GM18951 (cell line): Measurements from ENCODE around the gene CLIC3.

Experiments
- POLR2A ChIP-seq: IDR thresholded peaks from 4 replicates; pipeline ENCODE4 v1.6.1; 2011; ENCODE audit warnings: mild to moderate bottlenecking; ENCODE audit not compliant: insufficient read length, insufficient read depth; ENCODE audit errors: extremely low read depth
- in situ Hi-C: fragments of 300-500 bp; cut with MboI; formaldehyde crosslinking; loops from one replicate; pipeline ENCODE4 v1.12.0; 2022; ENCODE audit warnings: low sequenced_read_pairs, mixed read lengths, inconsistent platforms; ENCODE audit not compliant: unreplicated experiment

The CLIC3 gene

GRCh38 chr9:136963341-136963740 lies 33.0 kb downstream of the CLIC3 start:
- in situ Hi-C loops, result no loop called here
- TF ChIP-seq POLR2A, result no peak

DNA sequence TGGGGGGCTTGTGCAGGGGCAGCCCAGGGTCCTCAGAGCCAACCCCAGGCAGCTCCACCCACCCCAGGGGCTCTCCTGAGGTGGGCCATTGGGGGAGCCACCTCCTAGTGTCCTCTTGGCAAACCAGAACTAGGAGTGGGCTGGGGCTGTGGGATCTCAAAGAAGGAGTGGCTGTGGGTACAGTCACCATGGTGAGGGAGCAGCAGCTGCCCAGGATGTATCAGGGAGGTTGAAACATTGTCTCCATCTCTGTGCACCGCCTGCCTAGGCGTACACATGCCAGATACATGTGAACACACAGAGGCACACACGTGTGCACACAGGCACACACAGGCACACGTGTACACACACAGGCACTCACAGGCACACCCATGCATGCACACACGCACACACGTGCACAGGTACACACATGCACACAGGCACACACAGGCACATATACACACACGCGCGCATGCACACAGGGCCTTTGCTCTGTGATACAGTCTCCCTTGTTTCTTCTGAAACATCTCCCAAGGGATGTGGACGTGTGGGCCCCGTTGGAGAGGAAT lies 33.6 kb downstream of the CLIC3 start:
- in situ Hi-C loops, result no loop called here
- no peak for TF ChIP-seq POLR2A

GRCh38 chr9:136962163-136962562 lies 34.2 kb downstream of the CLIC3 start:
- in situ Hi-C loops, result no loop called here
- TF ChIP-seq POLR2A, result no peak

GRCh38 chr9:136961279-136962065 lies 34.9 kb downstream of the CLIC3 start:
- in situ Hi-C loops, result no loop called here
- no peak for TF ChIP-seq POLR2A

GRCh38 chr9:136960938-136961275 lies 35.5 kb downstream of the CLIC3 start:
- TF ChIP-seq POLR2A, result no peak
- in situ Hi-C loops, result no loop called here

DNA sequence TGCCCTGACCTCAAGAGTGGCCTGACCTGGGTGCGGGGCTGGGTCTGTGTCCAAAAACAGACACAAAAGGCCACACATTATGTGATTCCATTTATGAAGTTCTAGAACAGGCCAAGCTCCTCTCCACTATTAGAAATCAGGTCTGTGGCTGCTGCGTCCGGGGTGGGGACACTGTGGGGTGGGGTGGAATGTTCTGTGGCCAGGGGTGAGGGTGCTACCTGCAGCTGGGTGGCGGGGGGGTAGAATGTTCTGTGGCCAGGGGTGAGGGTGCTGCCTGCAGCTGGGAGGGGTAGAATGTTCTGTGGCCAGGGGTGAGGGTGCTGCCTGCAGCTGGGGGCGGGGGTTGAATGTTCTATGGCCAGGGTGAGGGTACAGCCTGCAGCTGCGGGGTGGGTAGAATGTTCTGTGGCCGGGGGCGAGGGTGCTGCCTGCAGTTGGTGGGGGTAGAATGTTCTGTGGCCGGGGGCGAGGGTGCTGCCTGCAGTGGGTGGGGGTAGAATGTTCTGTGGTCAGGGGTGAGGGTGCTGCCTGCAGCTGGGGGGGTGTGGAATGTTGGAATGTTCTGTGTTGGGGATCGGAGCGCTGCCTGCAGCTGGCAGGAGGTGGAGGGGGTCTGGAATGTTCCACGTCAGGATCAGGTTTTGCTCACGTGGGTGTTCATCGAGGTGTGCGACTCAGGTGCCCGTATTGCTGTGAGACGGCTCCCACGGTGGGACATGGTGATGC lies 36.0 kb downstream of the CLIC3 start:
- no peak for TF ChIP-seq POLR2A
- in situ Hi-C loops, result no loop called here

DNA sequence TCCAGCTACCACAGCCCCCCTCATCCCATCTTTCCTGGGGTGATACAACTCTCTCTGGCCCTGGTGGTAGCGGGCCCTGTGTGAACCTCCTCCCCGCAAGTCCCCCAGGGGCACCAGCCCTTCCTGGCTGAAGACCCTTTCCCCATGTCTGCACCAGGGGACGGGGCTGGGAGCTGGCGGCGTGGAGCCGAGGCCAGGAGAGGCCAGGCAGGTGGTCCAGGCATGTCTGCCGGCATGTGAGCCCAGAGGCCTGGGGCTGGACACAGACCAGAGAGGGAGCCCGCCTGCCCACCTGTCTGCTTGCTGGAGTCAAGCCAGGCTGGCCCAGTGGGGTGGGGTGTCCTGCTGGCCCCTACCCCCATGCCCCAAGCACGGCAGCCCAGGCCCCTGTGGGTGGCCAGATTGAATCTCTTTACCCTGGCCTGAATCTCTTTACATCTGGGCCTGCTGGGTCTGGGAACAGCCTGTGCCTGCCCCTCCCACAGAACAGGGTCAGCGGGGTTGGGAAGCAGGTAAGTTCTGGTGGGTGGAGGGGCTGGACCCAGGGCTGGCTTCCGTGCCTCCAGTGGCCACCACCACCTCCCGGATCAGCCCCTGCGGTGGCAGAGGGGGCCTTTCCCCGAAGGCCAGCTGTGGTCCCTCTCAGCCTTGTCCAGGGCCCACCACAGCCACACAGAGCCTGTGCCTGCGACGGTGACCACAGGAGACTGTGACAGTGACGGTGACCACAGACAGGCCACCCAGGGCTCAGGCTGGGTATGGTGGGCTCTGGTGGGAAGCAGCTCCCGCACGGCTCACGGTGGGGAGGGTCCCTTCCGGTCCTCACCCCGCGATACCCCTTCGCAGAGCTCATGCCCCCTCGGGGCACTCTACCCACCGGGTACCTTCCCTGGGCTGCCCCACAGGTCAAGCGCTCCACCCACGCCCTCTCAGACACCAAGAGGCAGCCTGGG lies 37.2 kb downstream of the CLIC3 start:
- in situ Hi-C loops, result no loop called here
- TF ChIP-seq POLR2A, result no peak

DNA sequence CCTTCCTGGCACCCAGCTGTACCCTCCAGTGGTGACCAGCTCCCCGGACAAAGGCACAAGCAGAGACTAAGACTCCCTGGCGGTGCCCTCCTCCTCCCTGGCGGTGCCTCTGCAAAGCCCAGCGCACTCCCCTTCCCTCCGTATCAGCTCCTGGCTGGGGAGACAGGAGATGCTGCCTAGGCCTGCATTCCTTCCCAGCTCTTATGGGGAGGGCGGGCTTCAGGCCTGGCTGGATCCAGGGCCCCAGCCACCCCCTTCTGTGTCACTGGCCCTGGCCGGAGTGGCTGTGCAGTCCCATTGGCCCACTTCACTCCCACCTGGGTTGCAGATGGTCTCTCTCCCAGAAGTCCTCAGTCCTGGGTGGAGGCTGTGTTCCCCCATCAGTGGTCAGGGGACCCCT lies 37.9 kb downstream of the CLIC3 start:
- no peak for TF ChIP-seq POLR2A
- in situ Hi-C loops, result no loop called here

GRCh38 chr9:136957901-136958300 lies 38.5 kb downstream of the CLIC3 start:
- in situ Hi-C loops, result no loop called here
- no peak for TF ChIP-seq POLR2A

DNA sequence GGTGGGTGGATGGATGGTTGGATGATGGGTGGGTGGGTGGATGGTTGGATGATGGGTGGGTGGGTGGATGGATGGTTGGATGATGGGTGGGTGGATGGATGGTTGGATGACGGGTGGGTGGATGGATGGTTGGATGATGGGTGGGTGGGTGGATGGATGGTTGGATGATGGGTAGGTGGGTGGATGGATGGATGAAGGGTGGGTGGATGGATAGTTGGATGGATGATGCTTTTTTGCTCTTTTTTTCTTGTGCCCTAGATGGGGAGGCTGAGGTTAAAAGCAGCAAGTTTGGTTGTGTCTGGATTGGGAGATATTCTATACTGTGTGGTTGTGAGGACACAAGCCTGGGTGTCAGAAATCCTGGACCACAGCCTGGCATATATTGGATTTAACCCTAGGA lies 38.9 kb downstream of the CLIC3 start:
- in situ Hi-C loops, result no loop called here
- no peak for TF ChIP-seq POLR2A

DNA sequence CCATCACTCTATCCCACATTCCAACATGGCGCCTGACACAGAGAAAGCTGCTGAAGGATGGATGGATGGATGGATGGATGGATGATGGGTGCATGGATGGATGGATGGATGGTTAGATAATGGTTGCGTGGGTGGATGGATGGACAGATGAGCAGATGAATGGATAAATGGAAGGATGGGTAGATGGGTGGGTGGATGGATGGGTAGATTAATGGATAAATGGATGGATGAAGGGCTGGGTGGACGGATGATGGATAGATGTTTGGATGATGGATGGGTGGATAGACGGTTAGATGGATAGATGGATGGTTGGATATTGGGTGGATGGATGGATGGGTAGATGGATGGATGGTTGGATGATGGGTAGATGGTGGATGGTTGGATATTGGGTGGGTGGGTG lies 39.8 kb downstream of the CLIC3 start:
- in situ Hi-C loops, result no loop called here
- TF ChIP-seq POLR2A, result no peak

- in situ Hi-C loops, result no loop called here
- TF ChIP-seq POLR2A, result no peak
These were observed 40.4 kb downstream of the CLIC3 start for GRCh38 chr9:136955943-136956335.
